Stimulated activated CD4-positive, alpha-beta T cell treated with anti-CD3 and anti-CD28 coated beads, Interleukin-2, amount 100 ng/mL, for 48 hours (primary cell): Measurements from ENCODE around the gene PXMP4.
"Not testable (repeated sequence)": the region's sequence is repeated elsewhere in the genome, so short reads cannot be mapped to it uniquely, and the experiment has no call there.

Experiments
- DNase-seq, 2 donors: peaks; one replicate each; pipeline ENCODE4 v3.0.0-alpha.2; 2020

PXMP4 gene

GRCh38 chr20:33701629-33702450 is 18.3 kb downstream of the PXMP4 start:
- DNase-seq: no peak

GRCh38 chr20:33700696-33701441 is 19.2 kb downstream of the PXMP4 start:
- not testable (repeated sequence) for DNase-seq

GRCh38 chr20:33698966-33699365 is 21.1 kb downstream of the PXMP4 start:
- DNase-seq: not testable (repeated sequence)

GRCh38 chr20:33697129-33697528 is 23.0 kb downstream of the PXMP4 start:
- no peak for DNase-seq

GRCh38 chr20:33696448-33696847 is 23.7 kb downstream of the PXMP4 start:
- DNase-seq: no peak

GRCh38 chr20:33694639-33695012 is 25.5 kb downstream of the PXMP4 start:
- DNase-seq: no peak

- no peak for DNase-seq
Measured at GRCh38 chr20:33693741-33694638, 26.1 kb downstream of the PXMP4 start.

- no peak for DNase-seq
Measured at GRCh38 chr20:33693289-33693688, 26.8 kb downstream of the PXMP4 start.

- peak in 1 of 2 donors; percentile 38 for DNase-seq
Measured at GRCh38 chr20:33689973-33690372, 30.1 kb downstream of the PXMP4 start.

GRCh38 chr20:33689493-33689892 is 30.6 kb downstream of the PXMP4 start:
- no peak for DNase-seq

- no peak for DNase-seq
Measured at GRCh38 chr20:33688938-33689424, 31.1 kb downstream of the PXMP4 start.

GRCh38 chr20:33687993-33688937 is 31.8 kb downstream of the PXMP4 start:
- DNase-seq: no peak

GRCh38 chr20:33687370-33687915 is 32.7 kb downstream of the PXMP4 start:
- DNase-seq: no peak

GRCh38 chr20:33686984-33687366 is 33.1 kb downstream of the PXMP4 start:
- DNase-seq: no peak

- DNase-seq: peak; percentile 97
Measured at GRCh38 chr20:33686100-33686983, 33.8 kb downstream of the PXMP4 start, which contains the start of gene E2F1. Gene E2F1, minus strand, starts transcription at chr20:33686385. Its CDS starts 121 bp downstream, at chr20:33686264.

GRCh38 chr20:33685328-33686099 is 34.6 kb downstream of the PXMP4 start:
- peak; percentile 59 to 66 for DNase-seq

- DNase-seq: no peak
Measured at GRCh38 chr20:33684533-33685327, 35.4 kb downstream of the PXMP4 start.

- no peak for DNase-seq
Measured at GRCh38 chr20:33681728-33682353, 38.3 kb downstream of the PXMP4 start.
